ENCODE data around the gene MYOD1.
A peak's percentile ranks its signal among the peaks of the same experiment; 100 is the strongest.

MYOD1 gene

GRCh38 chr11:17719028-17719937 is at the start of gene MYOD1:
MYOD1 (plus strand) TSS chr11:17719571; CDS start chr11:17719783, 212 bp downstream.
- H3K4me3 ChIP-seq (ENCODE audit: low read length), result peak within 1 kb of the TSS; percentile 69
- no peak within 1 kb of the TSS for H3K27ac ChIP-seq (ENCODE audit: low read length)
- no peaks in the 10 kb centered on the region for H3K9me3 ChIP-seq (ENCODE audit: insufficient read depth, low read depth, low read length)
- H3K4me1 ChIP-seq (ENCODE audit: insufficient read depth, low read length), result no peaks in the 10 kb centered on the region
- H3K27me3 ChIP-seq (ENCODE audit: insufficient read depth, low read length), result peaks cover 100% of the 10 kb centered on the region
- no peaks in the 10 kb centered on the region for H3K36me3 ChIP-seq (ENCODE audit: insufficient read depth, low read depth, low read length)
- no peak within 1 kb of the TSS for H3K9ac ChIP-seq (ENCODE audit: low read depth, low read length)

- Histone ChIP-seq H3K36me3 (ENCODE audit: insufficient read depth, low read depth, low read length) (no peaks in the 10 kb centered on the region), H3K4me3 (ENCODE audit: low read length) (no peak overlapping the region), H3K9ac (ENCODE audit: low read depth, low read length) (no peak overlapping the region), H3K4me1 (ENCODE audit: insufficient read depth, low read length) (no peaks in the 10 kb centered on the region), H3K27ac (ENCODE audit: low read length) (no peak overlapping the region), H3K27me3 (ENCODE audit: insufficient read depth, low read length) (peaks cover 43% of the 10 kb centered on the region; the same call in 1 of the 2 replicates), H3K9me3 (ENCODE audit: insufficient read depth, low read depth, low read length) (peaks cover 17% of the 10 kb centered on the region)
These were observed 46.9 kb upstream of the MYOD1 start for GRCh38 chr11:17672469-17672868.

- Histone ChIP-seq H3K9ac (ENCODE audit: low read depth, low read length) (no peak overlapping the region), H3K36me3 (ENCODE audit: insufficient read depth, low read depth, low read length) (no peaks in the 10 kb centered on the region), H3K27ac (ENCODE audit: low read length) (no peak overlapping the region), H3K4me3 (ENCODE audit: low read length) (no peak overlapping the region), H3K4me1 (ENCODE audit: insufficient read depth, low read length) (no peaks in the 10 kb centered on the region), H3K9me3 (ENCODE audit: insufficient read depth, low read depth, low read length) (peaks cover 17% of the 10 kb centered on the region), H3K27me3 (ENCODE audit: insufficient read depth, low read length) (peaks cover 37% of the 10 kb centered on the region; the same call in 1 of the 2 replicates)
These were observed 45.4 kb upstream of the MYOD1 start for GRCh38 chr11:17673951-17674350.

- H3K36me3 ChIP-seq (ENCODE audit: insufficient read depth, low read depth, low read length), result no peaks in the 10 kb centered on the region
- no peak overlapping the region for H3K27ac ChIP-seq (ENCODE audit: low read length)
- H3K4me3 ChIP-seq (ENCODE audit: low read length), result no peak overlapping the region
- H3K9me3 ChIP-seq (ENCODE audit: insufficient read depth, low read depth, low read length), result no peaks in the 10 kb centered on the region
- H3K4me1 ChIP-seq (ENCODE audit: insufficient read depth, low read length), result no peaks in the 10 kb centered on the region
- no peak overlapping the region for H3K9ac ChIP-seq (ENCODE audit: low read depth, low read length)
- H3K27me3 ChIP-seq (ENCODE audit: insufficient read depth, low read length), result peaks cover 42% of the 10 kb centered on the region
These were observed 36.5 kb upstream of the MYOD1 start for GRCh38 chr11:17682848-17683247.

- H3K9ac ChIP-seq (ENCODE audit: low read depth, low read length), result no peak overlapping the region
- no peak overlapping the region for H3K4me3 ChIP-seq (ENCODE audit: low read length)
- peaks cover 45% of the 10 kb centered on the region for H3K27me3 ChIP-seq (ENCODE audit: insufficient read depth, low read length)
- H3K36me3 ChIP-seq (ENCODE audit: insufficient read depth, low read depth, low read length), result no peaks in the 10 kb centered on the region
- no peaks in the 10 kb centered on the region for H3K4me1 ChIP-seq (ENCODE audit: insufficient read depth, low read length)
- H3K9me3 ChIP-seq (ENCODE audit: insufficient read depth, low read depth, low read length), result no peaks in the 10 kb centered on the region
- no peak overlapping the region for H3K27ac ChIP-seq (ENCODE audit: low read length)
These were observed 35.8 kb upstream of the MYOD1 start for GRCh38 chr11:17683377-17684161.

GRCh38 chr11:17684550-17684949 is 34.8 kb upstream of the MYOD1 start:
- Histone ChIP-seq H3K9me3 (ENCODE audit: insufficient read depth, low read depth, low read length) (no peaks in the 10 kb centered on the region), H3K9ac (ENCODE audit: low read depth, low read length) (no peak overlapping the region), H3K27ac (ENCODE audit: low read length) (no peak overlapping the region), H3K4me3 (ENCODE audit: low read length) (no peak overlapping the region), H3K27me3 (ENCODE audit: insufficient read depth, low read length) (peaks cover 54% of the 10 kb centered on the region), H3K4me1 (ENCODE audit: insufficient read depth, low read length) (no peaks in the 10 kb centered on the region), H3K36me3 (ENCODE audit: insufficient read depth, low read depth, low read length) (no peaks in the 10 kb centered on the region)

GRCh38 chr11:17686231-17686980 is 33.0 kb upstream of the MYOD1 start:
- Histone ChIP-seq H3K4me3 (ENCODE audit: low read length) (no peak overlapping the region), H3K27ac (ENCODE audit: low read length) (no peak overlapping the region), H3K4me1 (ENCODE audit: insufficient read depth, low read length) (no peaks in the 10 kb centered on the region), H3K36me3 (ENCODE audit: insufficient read depth, low read depth, low read length) (no peaks in the 10 kb centered on the region), H3K9me3 (ENCODE audit: insufficient read depth, low read depth, low read length) (no peaks in the 10 kb centered on the region), H3K9ac (ENCODE audit: low read depth, low read length) (no peak overlapping the region), H3K27me3 (ENCODE audit: insufficient read depth, low read length) (peaks cover 62% of the 10 kb centered on the region)

GRCh38 chr11:17687946-17688670 is 31.3 kb upstream of the MYOD1 start:
- peaks cover 79% of the 10 kb centered on the region for H3K27me3 ChIP-seq (ENCODE audit: insufficient read depth, low read length)
- no peak overlapping the region for H3K9ac ChIP-seq (ENCODE audit: low read depth, low read length)
- H3K4me1 ChIP-seq (ENCODE audit: insufficient read depth, low read length), result no peaks in the 10 kb centered on the region
- no peaks in the 10 kb centered on the region for H3K36me3 ChIP-seq (ENCODE audit: insufficient read depth, low read depth, low read length)
- no peak overlapping the region for H3K27ac ChIP-seq (ENCODE audit: low read length)
- H3K9me3 ChIP-seq (ENCODE audit: insufficient read depth, low read depth, low read length), result no peaks in the 10 kb centered on the region
- no peak overlapping the region for H3K4me3 ChIP-seq (ENCODE audit: low read length)

GRCh38 chr11:17691550-17691949 is 27.8 kb upstream of the MYOD1 start:
- Histone ChIP-seq H3K9me3 (ENCODE audit: insufficient read depth, low read depth, low read length) (no peaks in the 10 kb centered on the region), H3K9ac (ENCODE audit: low read depth, low read length) (no peak overlapping the region), H3K4me3 (ENCODE audit: low read length) (no peak overlapping the region), H3K4me1 (ENCODE audit: insufficient read depth, low read length) (no peaks in the 10 kb centered on the region), H3K27ac (ENCODE audit: low read length) (no peak overlapping the region), H3K36me3 (ENCODE audit: insufficient read depth, low read depth, low read length) (no peaks in the 10 kb centered on the region), H3K27me3 (ENCODE audit: insufficient read depth, low read length) (peaks cover 89% of the 10 kb centered on the region)

GRCh38 chr11:17691976-17692375 is 27.4 kb upstream of the MYOD1 start:
- no peaks in the 10 kb centered on the region for H3K9me3 ChIP-seq (ENCODE audit: insufficient read depth, low read depth, low read length)
- H3K4me1 ChIP-seq (ENCODE audit: insufficient read depth, low read length), result no peaks in the 10 kb centered on the region
- no peak overlapping the region for H3K9ac ChIP-seq (ENCODE audit: low read depth, low read length)
- no peak overlapping the region for H3K27ac ChIP-seq (ENCODE audit: low read length)
- H3K27me3 ChIP-seq (ENCODE audit: insufficient read depth, low read length), result peaks cover 93% of the 10 kb centered on the region
- no peaks in the 10 kb centered on the region for H3K36me3 ChIP-seq (ENCODE audit: insufficient read depth, low read depth, low read length)
- no peak overlapping the region for H3K4me3 ChIP-seq (ENCODE audit: low read length)

GRCh38 chr11:17692931-17693330 is 26.4 kb upstream of the MYOD1 start:
- Histone ChIP-seq H3K27ac (ENCODE audit: low read length) (no peak overlapping the region), H3K27me3 (ENCODE audit: insufficient read depth, low read length) (peaks cover 95% of the 10 kb centered on the region), H3K9ac (ENCODE audit: low read depth, low read length) (no peak overlapping the region)

More at GRCh38 chr11:17692931-17693330, 26.4 kb upstream of the MYOD1 start:
- no peaks in the 10 kb centered on the region for H3K9me3 ChIP-seq (ENCODE audit: insufficient read depth, low read depth, low read length)
- H3K4me3 ChIP-seq (ENCODE audit: low read length), result no peak overlapping the region
- H3K36me3 ChIP-seq (ENCODE audit: insufficient read depth, low read depth, low read length), result no peaks in the 10 kb centered on the region
- H3K4me1 ChIP-seq (ENCODE audit: insufficient read depth, low read length), result no peaks in the 10 kb centered on the region

Data from iPS-20b (cell line).